WTC11 (cell line): ENCODE results near the gene TMEM94. TPM values are rescaled to one million over a fixed set of nuclear protein-coding genes. Genes with fewer than 3 reads are reported as not detected.

Source experiments
- ATAC-seq: fragments of 200-7000 bp; cut with Tn5 transposase; 2 replicates; pipeline ENCODE4 v1.10.0; 2021; ENCODE audit warnings: mild to moderate bottlenecking, moderate library complexity
- CTCF ChIA-PET: fragments of 300-600 bp; sonication (Branson Sonifier 250); formaldehyde crosslinking; loops from one replicate; lab custom pipeline; 2021; ENCODE audit warnings: antibody characterized with exemption; lab: Charles Lee
- POLR2A ChIA-PET: fragments of 350-600 bp; sonication (Branson Sonifier 250); formaldehyde crosslinking; loops from one replicate; lab custom pipeline; 2021; ENCODE audit warnings: antibody characterized with exemption; lab: Charles Lee
- DNase-seq: peaks from one replicate; pipeline ENCODE4 v3.0.0; 2021; ENCODE audit warnings: low spot score
- H3K27ac Mint-ChIP-seq: 2 replicates; pipeline ENCODE4 v1.8.0; 2021; ENCODE audit warnings: mixed read lengths
- H3K27me3 Mint-ChIP-seq: 2 replicates; pipeline ENCODE4 v1.8.0; 2021; ENCODE audit warnings: low read depth, mild to moderate bottlenecking, moderate library complexity, mixed read lengths
- H3K36me3 Mint-ChIP-seq: 2 replicates; pipeline ENCODE4 v1.8.0; 2021; ENCODE audit warnings: mixed read lengths
- H3K4me1 Mint-ChIP-seq: 2 replicates; pipeline ENCODE4 v1.8.0; 2022; ENCODE audit warnings: mixed read lengths
- H3K4me3 Mint-ChIP-seq: 2 replicates; pipeline ENCODE4 v1.8.0; 2021; ENCODE audit warnings: mild to moderate bottlenecking, moderate library complexity, mixed read lengths
- H3K9me3 Mint-ChIP-seq: 2 replicates; pipeline ENCODE4 v1.8.0; 2021; ENCODE audit warnings: mixed read lengths
- ELF4 ChIP-seq: sonication (generic); formaldehyde crosslinking; IDR thresholded peaks from 2 replicates; pipeline ENCODE4 v1.8.1; 2022; ENCODE audit warnings: low read depth, mild to moderate bottlenecking, moderate library complexity, missing genetic modification reagents
- ESRRA ChIP-seq: sonication (generic); formaldehyde crosslinking; IDR thresholded peaks from 2 replicates; pipeline ENCODE4 v1.8.1; 2022; ENCODE audit warnings: mild to moderate bottlenecking, missing genetic modification reagents, borderline replicate concordance
- HMGA2 ChIP-seq: fragments of 250-450 bp; sonication (Bioruptor Pico); IDR thresholded peaks from 2 replicates; pipeline ENCODE4 v1.4.0; 2021; ENCODE audit warnings: mild to moderate bottlenecking, moderate library complexity
- IRF2 ChIP-seq: sonication (generic); formaldehyde crosslinking; IDR thresholded peaks from 2 replicates; pipeline ENCODE4 v1.8.0; 2022; ENCODE audit warnings: low read depth, missing genetic modification reagents, borderline replicate concordance
- MXD4 ChIP-seq: fragments of 250-450 bp; sonication (Bioruptor Pico); IDR thresholded peaks from 2 replicates; pipeline ENCODE4 v1.8.0; 2021; ENCODE audit warnings: mild to moderate bottlenecking, moderate library complexity, borderline replicate concordance
- NFYB ChIP-seq: sonication (generic); formaldehyde crosslinking; conservative IDR thresholded peaks from 2 replicates; pipeline ENCODE4 v1.8.0; 2022; ENCODE audit warnings: low read depth, missing genetic modification reagents
- NR3C1 ChIP-seq: sonication (generic); formaldehyde crosslinking; conservative IDR thresholded peaks from 2 replicates; pipeline ENCODE4 v1.8.1; 2023; ENCODE audit warnings: low read depth, mild to moderate bottlenecking, missing genetic modification reagents
- TP53 ChIP-seq: sonication (generic); formaldehyde crosslinking; IDR thresholded peaks from 2 replicates; pipeline ENCODE4 v1.8.1; 2023; ENCODE audit warnings: mild to moderate bottlenecking, missing genetic modification reagents
- ZNF121 ChIP-seq: sonication (generic); formaldehyde crosslinking; IDR thresholded peaks from 2 replicates; pipeline ENCODE4 v1.8.0; 2023; ENCODE audit warnings: missing genetic modification reagents
- ZNF219 ChIP-seq: sonication (generic); formaldehyde crosslinking; IDR thresholded peaks from 2 replicates; pipeline ENCODE4 v1.8.0; 2023; ENCODE audit warnings: missing genetic modification reagents, mild to moderate bottlenecking, borderline replicate concordance
- ZNF263 ChIP-seq: sonication (generic); formaldehyde crosslinking; IDR thresholded peaks from 2 replicates; pipeline ENCODE4 v1.8.1; 2022; ENCODE audit warnings: low read depth, mild to moderate bottlenecking, moderate library complexity, missing genetic modification reagents
- ZNF423 ChIP-seq: fragments of 250-450 bp; sonication (Bioruptor Pico); IDR thresholded peaks from 2 replicates; pipeline ENCODE4 v2.1.2; 2022; ENCODE audit warnings: mild to moderate bottlenecking, moderate library complexity
- total RNA-seq: library from RNA; stranded (reverse); gene quantifications from 3 replicates; pipeline ENCODE4 v1.2.3, GENCODE V29; 2021
- TF ChIP-seq, protein P1 (sequence below): sonication (generic); formaldehyde crosslinking; IDR thresholded peaks from 2 replicates; pipeline ENCODE4 v1.8.0; 2022; ENCODE audit warnings: mild to moderate bottlenecking, missing genetic modification reagents
- TF ChIP-seq, protein P2 (sequence below): fragments of 250-450 bp; sonication (Bioruptor Pico); IDR thresholded peaks from 2 replicates; pipeline ENCODE4 v1.9.0; 2021; ENCODE audit warnings: mild to moderate bottlenecking, borderline replicate concordance
- TF ChIP-seq, protein P3 (sequence below): sonication (generic); formaldehyde crosslinking; IDR thresholded peaks from 2 replicates; pipeline ENCODE4 v1.8.1; 2023; ENCODE audit warnings: mild to moderate bottlenecking, missing genetic modification reagents, borderline replicate concordance

TMEM94 gene
- total RNA-seq, 1 experiment from 2014 or later = 76.9 TPM

DNA sequence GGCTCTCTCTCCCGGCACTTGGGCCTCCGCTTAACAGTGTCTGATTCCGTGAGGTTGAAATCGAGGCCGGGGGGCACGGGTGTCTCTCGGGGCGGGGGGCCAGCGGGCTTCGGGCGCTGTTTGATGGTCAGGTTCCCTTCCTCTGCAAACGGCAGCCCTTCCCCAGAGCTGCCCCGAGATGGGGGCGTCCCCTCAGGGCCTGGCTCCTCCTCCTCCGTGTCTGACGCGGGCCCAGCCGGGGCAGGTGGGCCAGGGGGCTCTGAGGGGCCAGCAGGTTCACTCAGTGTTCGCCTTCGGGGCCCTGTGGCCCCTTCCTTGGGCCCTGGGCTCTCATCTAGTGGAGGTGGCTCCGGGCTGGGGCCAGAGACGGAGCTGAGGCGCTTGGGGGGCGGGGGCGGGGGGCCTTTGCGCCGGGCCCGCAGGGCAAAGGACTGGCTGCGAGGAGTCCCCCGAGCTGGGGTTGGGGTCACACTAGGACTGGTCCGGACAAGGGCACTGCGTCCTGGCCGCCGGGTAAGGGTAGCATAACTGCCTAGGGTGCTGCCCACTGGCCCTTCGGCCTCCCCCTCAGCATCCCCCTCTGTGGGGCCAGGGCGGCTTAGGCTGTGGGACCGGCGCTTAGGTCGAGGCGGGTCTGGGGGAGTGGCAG lies 45.8 kb downstream of the TMEM94 start (continued):
- no peak for TF ChIP-seq ZNF263 (CRISPR knock-in tag)
- TF ChIP-seq MXD4 (CRISPR knock-in tag) = no peak
- TF ChIP-seq NR3C1 = no peak
- TF ChIP-seq IRF2 (CRISPR knock-in tag) = no peak
- no peak for TF ChIP-seq HMGA2 (CRISPR knock-in tag)

DNA sequence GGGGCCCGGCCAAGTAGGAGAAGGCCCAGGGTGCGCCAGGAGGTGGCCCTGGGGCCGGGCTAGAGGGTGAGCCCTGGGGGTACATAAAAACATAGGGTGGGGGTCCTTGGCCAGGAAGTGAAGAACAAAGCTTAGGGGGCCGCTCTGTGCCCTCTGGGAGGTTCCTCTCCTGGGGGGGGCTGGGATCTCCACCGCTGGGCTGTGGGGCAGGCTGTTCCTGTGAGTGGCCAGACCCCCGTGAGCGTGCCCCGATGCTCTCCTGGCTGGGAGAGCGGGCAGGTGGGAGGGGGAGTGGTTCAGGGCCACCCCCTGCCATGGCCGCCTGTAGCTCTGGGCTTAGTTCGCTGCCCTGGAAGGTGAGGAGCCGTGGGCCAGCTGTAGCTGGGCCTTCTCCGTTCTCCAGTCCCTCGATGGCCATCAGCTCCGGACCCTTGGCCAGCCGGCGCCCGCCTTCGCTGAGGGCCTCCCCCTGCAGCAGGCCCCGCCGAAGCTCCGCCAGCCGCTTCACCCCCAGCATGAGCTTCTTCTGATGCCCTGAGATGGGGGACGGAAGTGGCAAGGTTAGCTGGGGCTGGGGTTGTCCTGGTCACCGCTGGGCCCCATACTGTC lies 46.4 kb downstream of the TMEM94 start:
- Mint-ChIP-seq H3K4me1 (no peaks in the 10 kb centered on the region), H3K27me3 (no peaks in the 10 kb centered on the region), H3K9me3 (no peaks in the 10 kb centered on the region), H3K27ac (no peak overlapping the region), H3K4me3 (no peak overlapping the region), H3K36me3 (peaks cover 10% of the 10 kb centered on the region; the same call in 1 of the 2 replicates)
- CTCF ChIA-PET = interaction anchor here (0.5 to 3.0 kb wide), 16 partner anchors 10 to 324 kb away, joined by 3 to 12 read pairs (median 4); partner anchors contain the start of genes MIF4GD, SLC25A19, SMIM5 and TSEN54
- DNase-seq = no peak
- no peak for ATAC-seq
- POLR2A ChIA-PET = no interaction called here
- TF ChIP-seq, protein P1, sequence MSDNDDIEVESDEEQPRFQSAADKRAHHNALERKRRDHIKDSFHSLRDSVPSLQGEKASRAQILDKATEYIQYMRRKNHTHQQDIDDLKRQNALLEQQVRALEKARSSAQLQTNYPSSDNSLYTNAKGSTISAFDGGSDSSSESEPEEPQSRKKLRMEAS (CRISPR knock-in tag) = no peak
- TF ChIP-seq ZNF219 = no peak

DNA sequence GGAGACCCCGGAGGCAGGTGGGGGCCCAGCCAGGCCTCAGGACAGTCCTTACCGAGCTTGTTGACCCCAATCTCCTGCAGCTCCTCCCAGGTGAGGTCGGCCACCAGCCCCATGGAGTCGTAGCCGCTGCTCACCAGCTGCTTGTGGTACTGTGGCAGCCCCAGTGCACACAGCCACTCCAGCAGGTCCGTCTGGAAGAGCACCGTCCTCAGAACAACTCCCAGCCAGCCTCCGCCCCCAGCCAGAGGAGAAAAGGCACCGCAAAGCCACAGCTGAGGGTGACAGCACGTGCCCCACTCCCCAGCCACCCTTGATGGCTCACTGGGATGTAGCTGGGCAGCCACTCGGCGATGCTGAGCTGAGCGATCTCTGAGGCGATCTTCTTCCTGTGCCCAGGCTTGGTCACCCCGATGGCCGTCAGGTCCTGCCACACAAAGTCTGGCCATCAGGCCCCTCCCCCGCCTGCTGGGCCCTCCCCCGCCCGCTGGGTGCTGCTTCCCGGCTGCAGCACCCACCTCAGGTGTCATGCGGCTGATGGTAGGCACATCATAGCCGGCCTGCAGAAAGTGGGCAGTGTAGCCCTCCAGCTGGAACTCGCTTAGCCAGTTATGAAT lies 47.0 kb downstream of the TMEM94 start:
- ChIA-PET CTCF (interaction anchor here (0.5 to 3.0 kb wide), 18 partner anchors 11 to 1230 kb away, joined by 3 to 12 read pairs (median 4); partner anchors contain the start of genes MIF4GD, SLC25A19, SMIM5 and TSEN54), POLR2A (no interaction called here)
- H3K27ac Mint-ChIP-seq = no peak overlapping the region
- no peak for TF ChIP-seq ZNF121 (CRISPR knock-in tag)
- TF ChIP-seq, protein P2, sequence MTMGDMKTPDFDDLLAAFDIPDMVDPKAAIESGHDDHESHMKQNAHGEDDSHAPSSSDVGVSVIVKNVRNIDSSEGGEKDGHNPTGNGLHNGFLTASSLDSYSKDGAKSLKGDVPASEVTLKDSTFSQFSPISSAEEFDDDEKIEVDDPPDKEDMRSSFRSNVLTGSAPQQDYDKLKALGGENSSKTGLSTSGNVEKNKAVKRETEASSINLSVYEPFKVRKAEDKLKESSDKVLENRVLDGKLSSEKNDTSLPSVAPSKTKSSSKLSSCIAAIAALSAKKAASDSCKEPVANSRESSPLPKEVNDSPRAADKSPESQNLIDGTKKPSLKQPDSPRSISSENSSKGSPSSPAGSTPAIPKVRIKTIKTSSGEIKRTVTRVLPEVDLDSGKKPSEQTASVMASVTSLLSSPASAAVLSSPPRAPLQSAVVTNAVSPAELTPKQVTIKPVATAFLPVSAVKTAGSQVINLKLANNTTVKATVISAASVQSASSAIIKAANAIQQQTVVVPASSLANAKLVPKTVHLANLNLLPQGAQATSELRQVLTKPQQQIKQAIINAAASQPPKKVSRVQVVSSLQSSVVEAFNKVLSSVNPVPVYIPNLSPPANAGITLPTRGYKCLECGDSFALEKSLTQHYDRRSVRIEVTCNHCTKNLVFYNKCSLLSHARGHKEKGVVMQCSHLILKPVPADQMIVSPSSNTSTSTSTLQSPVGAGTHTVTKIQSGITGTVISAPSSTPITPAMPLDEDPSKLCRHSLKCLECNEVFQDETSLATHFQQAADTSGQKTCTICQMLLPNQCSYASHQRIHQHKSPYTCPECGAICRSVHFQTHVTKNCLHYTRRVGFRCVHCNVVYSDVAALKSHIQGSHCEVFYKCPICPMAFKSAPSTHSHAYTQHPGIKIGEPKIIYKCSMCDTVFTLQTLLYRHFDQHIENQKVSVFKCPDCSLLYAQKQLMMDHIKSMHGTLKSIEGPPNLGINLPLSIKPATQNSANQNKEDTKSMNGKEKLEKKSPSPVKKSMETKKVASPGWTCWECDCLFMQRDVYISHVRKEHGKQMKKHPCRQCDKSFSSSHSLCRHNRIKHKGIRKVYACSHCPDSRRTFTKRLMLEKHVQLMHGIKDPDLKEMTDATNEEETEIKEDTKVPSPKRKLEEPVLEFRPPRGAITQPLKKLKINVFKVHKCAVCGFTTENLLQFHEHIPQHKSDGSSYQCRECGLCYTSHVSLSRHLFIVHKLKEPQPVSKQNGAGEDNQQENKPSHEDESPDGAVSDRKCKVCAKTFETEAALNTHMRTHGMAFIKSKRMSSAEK (CRISPR knock-in tag) = no peak
- no peak for TF ChIP-seq ZNF423 (CRISPR knock-in tag)
- TF ChIP-seq, protein P3, sequence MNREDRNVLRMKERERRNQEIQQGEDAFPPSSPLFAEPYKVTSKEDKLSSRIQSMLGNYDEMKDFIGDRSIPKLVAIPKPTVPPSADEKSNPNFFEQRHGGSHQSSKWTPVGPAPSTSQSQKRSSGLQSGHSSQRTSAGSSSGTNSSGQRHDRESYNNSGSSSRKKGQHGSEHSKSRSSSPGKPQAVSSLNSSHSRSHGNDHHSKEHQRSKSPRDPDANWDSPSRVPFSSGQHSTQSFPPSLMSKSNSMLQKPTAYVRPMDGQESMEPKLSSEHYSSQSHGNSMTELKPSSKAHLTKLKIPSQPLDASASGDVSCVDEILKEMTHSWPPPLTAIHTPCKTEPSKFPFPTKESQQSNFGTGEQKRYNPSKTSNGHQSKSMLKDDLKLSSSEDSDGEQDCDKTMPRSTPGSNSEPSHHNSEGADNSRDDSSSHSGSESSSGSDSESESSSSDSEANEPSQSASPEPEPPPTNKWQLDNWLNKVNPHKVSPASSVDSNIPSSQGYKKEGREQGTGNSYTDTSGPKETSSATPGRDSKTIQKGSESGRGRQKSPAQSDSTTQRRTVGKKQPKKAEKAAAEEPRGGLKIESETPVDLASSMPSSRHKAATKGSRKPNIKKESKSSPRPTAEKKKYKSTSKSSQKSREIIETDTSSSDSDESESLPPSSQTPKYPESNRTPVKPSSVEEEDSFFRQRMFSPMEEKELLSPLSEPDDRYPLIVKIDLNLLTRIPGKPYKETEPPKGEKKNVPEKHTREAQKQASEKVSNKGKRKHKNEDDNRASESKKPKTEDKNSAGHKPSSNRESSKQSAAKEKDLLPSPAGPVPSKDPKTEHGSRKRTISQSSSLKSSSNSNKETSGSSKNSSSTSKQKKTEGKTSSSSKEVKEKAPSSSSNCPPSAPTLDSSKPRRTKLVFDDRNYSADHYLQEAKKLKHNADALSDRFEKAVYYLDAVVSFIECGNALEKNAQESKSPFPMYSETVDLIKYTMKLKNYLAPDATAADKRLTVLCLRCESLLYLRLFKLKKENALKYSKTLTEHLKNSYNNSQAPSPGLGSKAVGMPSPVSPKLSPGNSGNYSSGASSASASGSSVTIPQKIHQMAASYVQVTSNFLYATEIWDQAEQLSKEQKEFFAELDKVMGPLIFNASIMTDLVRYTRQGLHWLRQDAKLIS (CRISPR knock-in tag) = no peak
- no peak for TF ChIP-seq TP53 (CRISPR knock-in tag)
- no peak for TF ChIP-seq ESRRA (CRISPR knock-in tag)
- TF ChIP-seq ELF4 (CRISPR knock-in tag) = no peak
- no peak for TF ChIP-seq NFYB (CRISPR knock-in tag)
- no peaks in the 10 kb centered on the region for H3K4me1 Mint-ChIP-seq
- H3K27me3 Mint-ChIP-seq = no peaks in the 10 kb centered on the region
- H3K4me3 Mint-ChIP-seq = no peak overlapping the region
- no peaks in the 10 kb centered on the region for H3K9me3 Mint-ChIP-seq
- no peak for DNase-seq
- ATAC-seq = no peak
- H3K36me3 Mint-ChIP-seq = peaks cover 10% of the 10 kb centered on the region; the same call in 1 of the 2 replicates
